Measurements from ENCODE around the gene NDUFS6. TPM values are rescaled to one million over a fixed set of nuclear protein-coding genes. Genes with fewer than 3 reads are reported as not detected.

NDUFS6 gene
- total RNA-seq, 1 experiment from 2014 or later: 72.8 TPM

DNA sequence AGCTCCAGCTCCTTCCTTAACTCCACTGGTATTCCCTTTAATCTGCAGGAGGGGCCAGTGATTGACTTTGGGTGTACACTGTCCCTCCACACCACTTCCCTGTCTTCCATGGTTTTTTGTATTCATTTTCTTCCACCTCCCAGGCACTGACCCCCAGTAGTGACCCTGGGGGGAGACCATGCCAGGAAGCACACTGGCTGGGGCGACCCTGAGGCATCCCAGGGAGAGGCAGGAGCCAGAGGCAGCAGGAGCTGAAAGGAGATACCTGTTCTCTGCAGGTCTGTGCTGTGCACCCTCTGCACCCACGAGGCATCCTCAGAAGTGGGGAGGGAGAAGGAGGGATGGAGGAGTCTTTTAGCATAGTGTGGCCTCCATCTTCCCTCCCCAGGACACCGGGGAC, 53.9 kb downstream of the NDUFS6 start:
- H3K27ac ChIP-seq (ENCODE audit: low read depth, low read length, poor library complexity, severe bottlenecking): no peak overlapping the region
- no peaks in the 10 kb centered on the region for H3K36me3 ChIP-seq (ENCODE audit: insufficient read depth, low read length, poor library complexity, severe bottlenecking)
- intact Hi-C loops (cut with micrococcal nuclease; ENCODE audit: unreplicated experiment): no loop called here
- H3K4me1 ChIP-seq (ENCODE audit: insufficient read depth, low read length, poor library complexity, severe bottlenecking): no peaks in the 10 kb centered on the region
- DNase-seq (ENCODE audit: low spot score): no peak
- peaks cover 65% of the 10 kb centered on the region for H3K27me3 ChIP-seq (replicated peaks; ENCODE audit: insufficient read depth, low read depth, low read length, poor library complexity)
- POLR2A ChIA-PET (ENCODE audit: low non-redundant PET): no interaction called here
- H3K4me3 ChIP-seq (ENCODE audit: low read depth, low read length, poor library complexity, severe bottlenecking): no peak overlapping the region
- TF ChIP-seq, protein P1, sequence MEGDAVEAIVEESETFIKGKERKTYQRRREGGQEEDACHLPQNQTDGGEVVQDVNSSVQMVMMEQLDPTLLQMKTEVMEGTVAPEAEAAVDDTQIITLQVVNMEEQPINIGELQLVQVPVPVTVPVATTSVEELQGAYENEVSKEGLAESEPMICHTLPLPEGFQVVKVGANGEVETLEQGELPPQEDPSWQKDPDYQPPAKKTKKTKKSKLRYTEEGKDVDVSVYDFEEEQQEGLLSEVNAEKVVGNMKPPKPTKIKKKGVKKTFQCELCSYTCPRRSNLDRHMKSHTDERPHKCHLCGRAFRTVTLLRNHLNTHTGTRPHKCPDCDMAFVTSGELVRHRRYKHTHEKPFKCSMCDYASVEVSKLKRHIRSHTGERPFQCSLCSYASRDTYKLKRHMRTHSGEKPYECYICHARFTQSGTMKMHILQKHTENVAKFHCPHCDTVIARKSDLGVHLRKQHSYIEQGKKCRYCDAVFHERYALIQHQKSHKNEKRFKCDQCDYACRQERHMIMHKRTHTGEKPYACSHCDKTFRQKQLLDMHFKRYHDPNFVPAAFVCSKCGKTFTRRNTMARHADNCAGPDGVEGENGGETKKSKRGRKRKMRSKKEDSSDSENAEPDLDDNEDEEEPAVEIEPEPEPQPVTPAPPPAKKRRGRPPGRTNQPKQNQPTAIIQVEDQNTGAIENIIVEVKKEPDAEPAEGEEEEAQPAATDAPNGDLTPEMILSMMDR (conservative IDR thresholded peaks at IDR 0.05; ENCODE audit: low read depth, low read length): no peak
- no peak for TF ChIP-seq EZH2 (IDR thresholded peaks at IDR 0.05; ENCODE audit: borderline replicate concordance, low read depth, low read length, poor library complexity, severe bottlenecking)
- no TSS peak for BruUV-seq (replicated peaks)
- CTCF ChIA-PET: no interaction called here
- H3K9me3 ChIP-seq (ENCODE audit: low read depth, low read length, poor library complexity, severe bottlenecking): no peaks in the 10 kb centered on the region

DNA sequence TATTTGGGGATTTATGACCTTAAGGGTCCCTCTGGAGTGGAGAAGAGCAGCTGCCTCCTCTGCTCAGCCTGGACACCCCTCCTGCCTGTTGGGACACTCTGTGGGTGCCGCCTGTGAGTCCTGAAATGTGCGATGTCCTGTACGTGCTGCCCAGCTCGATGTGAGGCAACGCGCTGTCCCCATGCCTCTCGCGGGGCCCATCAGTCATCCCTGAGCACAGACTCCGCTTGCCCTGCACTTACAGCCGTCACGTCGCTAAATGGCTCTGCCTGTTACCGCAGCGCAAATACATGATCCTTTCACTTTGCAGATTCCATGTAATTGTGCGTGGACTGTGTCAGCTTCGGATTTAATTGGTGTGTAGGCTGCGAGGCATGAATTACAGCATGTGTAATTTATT, 54.4 kb downstream of the NDUFS6 start:
- no peak overlapping the region for H3K4me3 ChIP-seq (ENCODE audit: low read depth, low read length, poor library complexity, severe bottlenecking)
- H3K9me3 ChIP-seq (ENCODE audit: low read depth, low read length, poor library complexity, severe bottlenecking): no peaks in the 10 kb centered on the region
- ChIA-PET CTCF (no interaction called here), POLR2A (ENCODE audit: low non-redundant PET) (no interaction called here)
- H3K36me3 ChIP-seq (ENCODE audit: insufficient read depth, low read length, poor library complexity, severe bottlenecking): no peaks in the 10 kb centered on the region
- H3K4me1 ChIP-seq (ENCODE audit: insufficient read depth, low read length, poor library complexity, severe bottlenecking): no peaks in the 10 kb centered on the region
- H3K27ac ChIP-seq (ENCODE audit: low read depth, low read length, poor library complexity, severe bottlenecking): no peak overlapping the region
- H3K27me3 ChIP-seq (replicated peaks; ENCODE audit: insufficient read depth, low read depth, low read length, poor library complexity): peaks cover 59% of the 10 kb centered on the region
- intact Hi-C loops (cut with micrococcal nuclease; ENCODE audit: unreplicated experiment): no loop called here
- BruUV-seq (replicated peaks): no TSS peak
- TF ChIP-seq, protein P1 (conservative IDR thresholded peaks at IDR 0.05; ENCODE audit: low read depth, low read length): no peak
- TF ChIP-seq EZH2 (IDR thresholded peaks at IDR 0.05; ENCODE audit: borderline replicate concordance, low read depth, low read length, poor library complexity, severe bottlenecking): no peak
- no peak for DNase-seq (ENCODE audit: low spot score)

DNA sequence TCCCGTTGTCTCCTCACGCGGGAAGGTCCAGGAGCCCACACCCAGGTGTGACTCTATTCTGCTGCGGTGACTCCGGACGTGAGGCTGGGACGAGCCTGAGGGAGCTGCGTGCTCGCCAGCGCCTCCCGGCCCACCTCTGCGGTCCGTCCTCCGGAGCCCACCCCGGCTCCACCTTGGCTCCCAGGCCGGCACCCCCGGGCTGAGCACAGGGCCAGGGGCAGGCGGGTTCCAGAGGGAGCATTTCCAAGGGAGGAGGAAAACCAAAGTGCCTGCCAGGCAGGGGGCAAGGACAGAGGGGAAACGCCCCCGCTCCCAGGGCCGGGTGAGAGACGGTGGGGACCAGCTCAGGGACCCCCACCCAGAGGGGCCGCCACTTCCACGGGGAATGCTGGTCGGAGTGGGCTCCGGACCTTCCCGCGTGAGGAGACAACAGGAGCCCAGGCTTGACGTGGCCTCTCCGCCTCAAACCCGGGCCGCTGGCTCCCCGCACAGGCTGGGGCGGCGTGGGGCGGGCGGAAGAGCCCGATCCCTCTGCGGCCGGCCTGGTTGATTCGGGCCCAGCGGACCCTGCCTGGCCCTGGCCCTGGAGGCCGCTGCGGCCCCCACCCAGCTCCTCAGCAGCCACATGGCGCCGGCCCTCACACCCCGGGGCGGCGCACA, 55.5 kb downstream of the NDUFS6 start:
- intact Hi-C loops (cut with micrococcal nuclease; ENCODE audit: unreplicated experiment): no loop called here
- H3K36me3 ChIP-seq (ENCODE audit: insufficient read depth, low read length, poor library complexity, severe bottlenecking): no peaks in the 10 kb centered on the region
- POLR2A ChIA-PET (ENCODE audit: low non-redundant PET): no interaction called here
- no TSS peak for BruUV-seq (replicated peaks)
- H3K27ac ChIP-seq (ENCODE audit: low read depth, low read length, poor library complexity, severe bottlenecking): no peak overlapping the region
- H3K4me3 ChIP-seq (ENCODE audit: low read depth, low read length, poor library complexity, severe bottlenecking): no peak overlapping the region
- H3K9me3 ChIP-seq (ENCODE audit: low read depth, low read length, poor library complexity, severe bottlenecking): no peaks in the 10 kb centered on the region
- CTCF ChIA-PET: no interaction called here
- TF ChIP-seq, protein P1 (conservative IDR thresholded peaks at IDR 0.05; ENCODE audit: low read depth, low read length): no peak
- no peak for TF ChIP-seq EZH2 (IDR thresholded peaks at IDR 0.05; ENCODE audit: borderline replicate concordance, low read depth, low read length, poor library complexity, severe bottlenecking)
- H3K27me3 ChIP-seq (replicated peaks; ENCODE audit: insufficient read depth, low read depth, low read length, poor library complexity): peaks cover 53% of the 10 kb centered on the region
- no peaks in the 10 kb centered on the region for H3K4me1 ChIP-seq (ENCODE audit: insufficient read depth, low read length, poor library complexity, severe bottlenecking)
- DNase-seq (ENCODE audit: low spot score): no peak
